Progenitor cell of endocrine pancreas (in vitro differentiated cells): ENCODE measurements around the gene VASP. TPM values are rescaled to one million over a fixed set of nuclear protein-coding genes. Genes with fewer than 3 reads are reported as not detected.
A peak's percentile ranks its signal among the peaks of the same experiment; 100 is the strongest.

Experiments
- DNase-seq: peaks from one replicate; pipeline ENCODE4 v3.0.0; 2021; ENCODE audit warnings: low spot score; ENCODE audit not compliant: unreplicated experiment
- H3K27ac Mint-ChIP-seq: 2 replicates; pipeline ENCODE4 v1.8.0; 2021; ENCODE audit warnings: mild to moderate bottlenecking, moderate library complexity, mixed read lengths
- H3K27me3 Mint-ChIP-seq: 2 replicates; pipeline ENCODE4 v1.8.0; 2021; ENCODE audit warnings: mixed read lengths
- H3K36me3 Mint-ChIP-seq: 2 replicates; pipeline ENCODE4 v1.8.0; 2022; ENCODE audit warnings: mixed read lengths; ENCODE audit not compliant: insufficient read depth
- H3K4me1 Mint-ChIP-seq: 2 replicates; pipeline ENCODE4 v1.8.0; 2021; ENCODE audit warnings: low read depth, mixed read lengths
- H3K4me3 Mint-ChIP-seq: 2 replicates; pipeline ENCODE4 v1.8.0; 2021; ENCODE audit warnings: low read depth, mild to moderate bottlenecking, moderate library complexity, mixed read lengths
- H3K9me3 Mint-ChIP-seq: 2 replicates; pipeline ENCODE4 v1.8.0; 2021; ENCODE audit warnings: low read depth, mixed read lengths
- total RNA-seq: library from RNA; stranded (reverse); gene quantifications from 2 replicates; pipeline ENCODE4 v1.2.1, GENCODE V29; 2021
- TF ChIP-seq, protein P1 (sequence below): fragments of 200-600 bp; sonication (generic); IDR thresholded peaks from one replicate; pipeline ENCODE4 v1.5.0; 2021; ENCODE audit warnings: antibody characterized with exemption, mild to moderate bottlenecking; ENCODE audit not compliant: unreplicated experiment

VASP gene
- total RNA-seq, 1 donor from 2014 or later: 94.9 TPM

DNA sequence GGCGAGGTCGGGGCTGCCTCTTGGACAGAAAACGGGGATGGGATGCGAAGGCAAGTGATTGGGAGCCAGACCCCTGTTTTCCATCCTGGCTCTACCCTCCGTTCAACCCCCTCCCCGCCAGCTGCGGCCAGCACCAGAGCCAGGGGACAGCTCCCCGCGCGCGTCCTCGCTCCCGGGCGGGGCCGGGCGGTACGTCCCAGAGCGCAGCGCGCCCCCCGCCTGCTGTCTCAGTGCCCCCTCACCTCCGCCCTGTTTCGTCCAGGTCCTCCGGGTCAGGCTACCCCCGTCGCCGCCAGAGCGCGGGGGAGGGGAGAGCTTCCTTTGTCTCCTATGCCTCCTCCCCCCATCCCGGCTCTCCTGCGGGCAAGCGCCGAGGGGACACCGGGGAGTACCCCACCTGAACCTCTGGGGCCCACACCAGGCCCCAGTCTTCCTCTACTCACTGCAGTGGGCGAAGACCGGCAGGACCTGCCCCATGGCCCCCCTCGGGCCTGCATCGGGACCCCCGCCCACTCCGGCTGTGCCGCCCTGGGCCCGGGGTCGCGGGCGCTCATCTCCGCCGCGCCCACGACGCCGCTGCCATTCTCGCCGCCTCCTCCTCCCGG lies 10.8 kb upstream of the VASP start:
- Mint-ChIP-seq H3K27ac (no peak overlapping the region), H3K27me3 (peaks cover 48% of the 10 kb centered on the region), H3K9me3 (no peaks in the 10 kb centered on the region), H3K4me1 (peaks cover 16% of the 10 kb centered on the region), H3K4me3 (peak overlapping the region; percentile 66), H3K36me3 (peaks cover 4% of the 10 kb centered on the region)
- peak; percentile 66 for DNase-seq
- TF ChIP-seq, protein P1, sequence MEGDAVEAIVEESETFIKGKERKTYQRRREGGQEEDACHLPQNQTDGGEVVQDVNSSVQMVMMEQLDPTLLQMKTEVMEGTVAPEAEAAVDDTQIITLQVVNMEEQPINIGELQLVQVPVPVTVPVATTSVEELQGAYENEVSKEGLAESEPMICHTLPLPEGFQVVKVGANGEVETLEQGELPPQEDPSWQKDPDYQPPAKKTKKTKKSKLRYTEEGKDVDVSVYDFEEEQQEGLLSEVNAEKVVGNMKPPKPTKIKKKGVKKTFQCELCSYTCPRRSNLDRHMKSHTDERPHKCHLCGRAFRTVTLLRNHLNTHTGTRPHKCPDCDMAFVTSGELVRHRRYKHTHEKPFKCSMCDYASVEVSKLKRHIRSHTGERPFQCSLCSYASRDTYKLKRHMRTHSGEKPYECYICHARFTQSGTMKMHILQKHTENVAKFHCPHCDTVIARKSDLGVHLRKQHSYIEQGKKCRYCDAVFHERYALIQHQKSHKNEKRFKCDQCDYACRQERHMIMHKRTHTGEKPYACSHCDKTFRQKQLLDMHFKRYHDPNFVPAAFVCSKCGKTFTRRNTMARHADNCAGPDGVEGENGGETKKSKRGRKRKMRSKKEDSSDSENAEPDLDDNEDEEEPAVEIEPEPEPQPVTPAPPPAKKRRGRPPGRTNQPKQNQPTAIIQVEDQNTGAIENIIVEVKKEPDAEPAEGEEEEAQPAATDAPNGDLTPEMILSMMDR: no peak

DNA sequence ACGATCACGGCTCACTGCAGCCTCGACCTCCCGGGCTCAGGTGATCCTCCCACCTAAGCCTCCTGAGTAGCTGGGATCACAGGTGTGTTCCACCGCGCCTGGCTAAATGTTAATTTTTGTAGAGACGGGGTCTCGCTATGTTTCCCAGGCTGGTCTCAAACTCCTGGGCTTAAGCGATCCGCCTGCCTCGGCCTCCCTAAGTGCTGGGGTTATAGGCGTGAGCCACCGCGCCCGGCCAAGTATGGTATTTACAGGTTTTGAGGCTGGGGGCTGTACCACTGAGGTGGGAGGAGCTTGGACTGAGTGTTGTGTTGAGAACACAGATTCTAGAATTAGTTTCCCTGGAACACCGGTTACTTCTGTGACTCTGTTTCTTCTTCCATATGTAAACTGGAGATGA lies 9.5 kb upstream of the VASP start:
- Mint-ChIP-seq H3K4me1 (peaks cover 14% of the 10 kb centered on the region), H3K4me3 (peak overlapping the region; percentile 26)

DNA sequence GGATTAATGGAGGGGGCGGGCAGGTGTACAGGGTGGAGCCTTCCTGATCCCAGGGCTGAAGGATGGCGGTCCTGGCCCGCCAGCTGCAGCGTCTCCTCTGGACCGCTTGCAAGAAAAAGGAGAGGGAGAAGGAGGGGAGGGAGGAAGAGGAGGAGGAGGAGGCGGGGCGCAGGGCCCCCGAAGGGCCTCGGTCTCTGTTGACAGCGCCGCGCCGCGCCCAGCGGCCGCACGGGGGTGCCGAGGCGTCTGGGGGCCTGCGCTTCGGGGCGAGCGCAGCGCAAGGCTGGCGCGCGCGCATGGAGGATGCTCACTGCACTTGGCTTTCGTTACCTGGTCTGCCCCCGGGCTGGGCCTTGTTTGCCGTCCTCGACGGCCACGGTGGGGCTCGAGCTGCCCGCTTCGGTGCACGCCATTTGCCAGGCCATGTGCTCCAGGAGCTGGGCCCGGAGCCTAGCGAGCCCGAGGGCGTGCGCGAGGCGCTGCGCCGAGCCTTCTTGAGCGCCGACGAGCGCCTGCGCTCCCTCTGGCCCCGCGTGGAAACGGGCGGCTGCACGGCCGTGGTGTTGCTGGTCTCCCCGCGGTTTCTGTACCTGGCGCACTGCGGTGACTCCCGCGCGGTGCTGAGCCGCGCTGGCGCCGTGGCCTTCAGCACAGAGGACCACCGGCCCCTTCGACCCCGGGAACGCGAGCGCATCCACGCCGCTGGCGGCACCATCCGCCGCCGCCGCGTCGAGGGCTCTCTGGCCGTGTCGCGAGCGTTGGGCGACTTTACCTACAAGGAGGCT lies 8.7 kb upstream of the VASP start, which contains the start of gene PPM1N:
PPM1N (plus strand) TSS at position 33 of the 785 bp plus-strand sequence; CDS start at position 63, 30 bp downstream.
- DNase-seq: no peak
- H3K27me3 Mint-ChIP-seq: peaks cover 54% of the 10 kb centered on the region

More for the DNA sequence above, 9.5 kb upstream of the VASP start:
- Mint-ChIP-seq H3K27ac (no peak overlapping the region), H3K9me3 (no peaks in the 10 kb centered on the region), H3K36me3 (peaks cover 4% of the 10 kb centered on the region), H3K27me3 (peaks cover 54% of the 10 kb centered on the region)
- TF ChIP-seq, protein P1: no peak
- DNase-seq: no peak

DNA sequence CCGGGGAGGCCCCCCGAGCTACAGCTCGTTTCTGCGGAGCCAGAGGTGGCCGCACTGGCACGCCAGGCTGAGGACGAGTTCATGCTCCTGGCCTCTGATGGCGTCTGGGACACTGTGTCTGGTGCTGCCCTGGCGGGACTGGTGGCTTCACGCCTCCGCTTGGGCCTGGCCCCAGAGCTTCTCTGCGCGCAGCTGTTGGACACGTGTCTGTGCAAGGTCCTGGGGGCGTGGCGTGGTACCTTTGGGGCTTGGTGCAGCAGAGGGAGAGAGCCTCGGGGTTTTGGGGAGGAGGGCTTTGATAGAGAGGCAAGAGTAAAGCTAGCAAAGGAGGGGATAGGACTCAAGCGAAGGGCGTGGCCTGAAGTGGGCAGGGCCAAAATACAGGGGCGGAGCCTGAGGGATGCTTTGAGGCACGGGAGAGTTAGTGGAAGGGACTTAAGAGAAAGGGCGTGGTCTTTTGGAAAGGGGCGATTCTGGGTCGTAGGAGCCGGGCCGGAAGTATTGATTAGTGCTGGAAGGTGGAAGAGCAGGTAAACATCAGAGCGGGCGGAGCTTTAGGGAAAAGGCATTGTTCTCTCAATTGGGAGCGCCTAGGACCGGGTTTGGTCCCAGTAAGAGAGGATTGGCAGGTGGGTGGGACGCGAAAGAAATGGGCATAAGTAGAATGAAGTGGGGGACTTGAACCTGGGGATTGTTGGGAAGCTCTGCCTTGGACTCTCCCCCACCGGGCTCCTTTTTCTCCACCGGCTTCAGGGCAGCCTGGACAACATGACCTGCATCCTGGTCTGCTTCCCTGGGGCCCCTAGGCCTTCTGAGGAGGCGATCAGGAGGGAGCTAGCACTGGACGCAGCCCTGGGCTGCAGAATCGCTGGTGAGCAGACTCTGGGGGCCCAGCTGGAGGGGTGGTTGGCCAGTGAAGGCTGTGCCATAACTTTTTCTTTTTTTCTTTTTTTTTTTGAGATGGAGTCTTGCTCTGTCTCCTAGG lies 7.8 kb upstream of the VASP start:
- peaks cover 54% of the 10 kb centered on the region for H3K27me3 Mint-ChIP-seq
- DNase-seq: no peak

More for the DNA sequence above, 8.7 kb upstream of the VASP start, which contains the start of gene PPM1N:
- Mint-ChIP-seq H3K9me3 (no peaks in the 10 kb centered on the region), H3K4me1 (peaks cover 13% of the 10 kb centered on the region), H3K4me3 (peak within 1 kb of the TSS; percentile 60), H3K36me3 (peaks cover 4% of the 10 kb centered on the region), H3K27ac (peak within 1 kb of the TSS; percentile 81)
- TF ChIP-seq, protein P1: no peak

More for the DNA sequence above, 7.8 kb upstream of the VASP start:
- TF ChIP-seq, protein P1: no peak
- H3K9me3 Mint-ChIP-seq: no peaks in the 10 kb centered on the region
- H3K4me3 Mint-ChIP-seq: no peak overlapping the region
- peaks cover 13% of the 10 kb centered on the region for H3K4me1 Mint-ChIP-seq
- H3K36me3 Mint-ChIP-seq: peaks cover 2% of the 10 kb centered on the region
- no peak overlapping the region for H3K27ac Mint-ChIP-seq
